ENCODE data around the gene TPSB2.

DNA sequence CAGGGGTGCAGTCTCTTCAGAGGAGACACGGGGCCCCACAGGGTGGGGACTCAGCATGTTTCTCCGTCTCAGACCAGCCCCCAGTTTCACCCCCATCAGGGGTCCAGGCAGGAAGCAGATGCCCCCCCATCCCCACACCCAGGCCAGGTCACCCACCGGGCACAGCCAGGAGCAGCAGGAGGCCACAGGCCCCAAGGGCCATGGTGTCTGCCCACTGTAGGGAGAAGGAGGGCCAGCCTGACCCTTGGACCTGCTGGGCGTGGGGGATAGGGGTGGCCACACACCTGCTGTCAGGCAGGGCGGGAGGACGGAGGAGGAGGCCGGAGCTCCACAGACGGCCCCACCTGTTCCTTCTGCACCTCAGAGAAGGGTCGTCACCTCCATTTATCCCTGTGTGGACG is 4.9 kb downstream of the TPSB2 start, which contains the start of gene TPSG1:
- TF ChIP-seq POLR2A (IDR thresholded peaks at IDR 0.05) (no peak), EP300 (IDR thresholded peaks at IDR 0.05) (no peak)
- TF ChIP-seq, protein P1, sequence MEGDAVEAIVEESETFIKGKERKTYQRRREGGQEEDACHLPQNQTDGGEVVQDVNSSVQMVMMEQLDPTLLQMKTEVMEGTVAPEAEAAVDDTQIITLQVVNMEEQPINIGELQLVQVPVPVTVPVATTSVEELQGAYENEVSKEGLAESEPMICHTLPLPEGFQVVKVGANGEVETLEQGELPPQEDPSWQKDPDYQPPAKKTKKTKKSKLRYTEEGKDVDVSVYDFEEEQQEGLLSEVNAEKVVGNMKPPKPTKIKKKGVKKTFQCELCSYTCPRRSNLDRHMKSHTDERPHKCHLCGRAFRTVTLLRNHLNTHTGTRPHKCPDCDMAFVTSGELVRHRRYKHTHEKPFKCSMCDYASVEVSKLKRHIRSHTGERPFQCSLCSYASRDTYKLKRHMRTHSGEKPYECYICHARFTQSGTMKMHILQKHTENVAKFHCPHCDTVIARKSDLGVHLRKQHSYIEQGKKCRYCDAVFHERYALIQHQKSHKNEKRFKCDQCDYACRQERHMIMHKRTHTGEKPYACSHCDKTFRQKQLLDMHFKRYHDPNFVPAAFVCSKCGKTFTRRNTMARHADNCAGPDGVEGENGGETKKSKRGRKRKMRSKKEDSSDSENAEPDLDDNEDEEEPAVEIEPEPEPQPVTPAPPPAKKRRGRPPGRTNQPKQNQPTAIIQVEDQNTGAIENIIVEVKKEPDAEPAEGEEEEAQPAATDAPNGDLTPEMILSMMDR (IDR thresholded peaks at IDR 0.05): no peak
